HepG2 (cell line): Measurements from ENCODE around the gene MRPL36.

ENCODE experiments used
- TF ChIP-seq, protein P1 (sequence below): sonication (generic); formaldehyde crosslinking; IDR thresholded peaks from 2 replicates; pipeline ENCODE4 v1.5.0; 2020; ENCODE audit warnings: missing genetic modification reagents
- TF ChIP-seq, protein P2 (sequence below): sonication (generic); formaldehyde crosslinking; IDR thresholded peaks from 2 replicates; pipeline ENCODE4 v1.5.0; 2020; ENCODE audit warnings: mild to moderate bottlenecking, missing genetic modification reagents

DNA sequence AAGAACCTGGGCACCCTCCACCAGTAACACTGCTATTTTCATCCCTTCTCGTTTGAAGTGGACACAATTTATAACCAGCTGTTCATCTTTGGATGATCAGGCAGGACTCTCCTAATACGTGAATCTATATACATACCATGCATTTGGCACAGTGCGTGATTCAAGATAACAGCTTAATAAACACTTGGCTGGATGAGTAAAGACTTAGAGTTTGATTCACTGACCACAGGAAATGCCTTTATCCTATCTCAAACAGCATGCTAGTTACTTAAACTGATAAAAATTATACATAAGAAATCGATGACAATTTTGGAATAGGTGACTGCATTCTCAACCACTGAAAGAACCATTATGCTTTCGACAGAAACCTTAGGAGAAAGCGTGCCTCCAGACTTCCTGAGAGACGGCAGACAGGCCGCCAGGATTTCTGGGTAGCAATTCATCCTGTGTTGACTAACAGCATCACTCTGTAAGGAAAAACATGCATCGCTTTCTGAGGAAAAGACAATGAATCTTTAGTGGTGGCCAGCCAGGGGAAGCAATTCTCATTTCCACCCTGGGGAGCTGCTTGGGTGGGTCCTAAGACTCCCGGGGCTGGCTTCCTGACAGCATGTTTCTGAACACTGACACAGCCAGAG is 9.7 kb downstream of the MRPL36 start:
- TF ChIP-seq, protein P1, sequence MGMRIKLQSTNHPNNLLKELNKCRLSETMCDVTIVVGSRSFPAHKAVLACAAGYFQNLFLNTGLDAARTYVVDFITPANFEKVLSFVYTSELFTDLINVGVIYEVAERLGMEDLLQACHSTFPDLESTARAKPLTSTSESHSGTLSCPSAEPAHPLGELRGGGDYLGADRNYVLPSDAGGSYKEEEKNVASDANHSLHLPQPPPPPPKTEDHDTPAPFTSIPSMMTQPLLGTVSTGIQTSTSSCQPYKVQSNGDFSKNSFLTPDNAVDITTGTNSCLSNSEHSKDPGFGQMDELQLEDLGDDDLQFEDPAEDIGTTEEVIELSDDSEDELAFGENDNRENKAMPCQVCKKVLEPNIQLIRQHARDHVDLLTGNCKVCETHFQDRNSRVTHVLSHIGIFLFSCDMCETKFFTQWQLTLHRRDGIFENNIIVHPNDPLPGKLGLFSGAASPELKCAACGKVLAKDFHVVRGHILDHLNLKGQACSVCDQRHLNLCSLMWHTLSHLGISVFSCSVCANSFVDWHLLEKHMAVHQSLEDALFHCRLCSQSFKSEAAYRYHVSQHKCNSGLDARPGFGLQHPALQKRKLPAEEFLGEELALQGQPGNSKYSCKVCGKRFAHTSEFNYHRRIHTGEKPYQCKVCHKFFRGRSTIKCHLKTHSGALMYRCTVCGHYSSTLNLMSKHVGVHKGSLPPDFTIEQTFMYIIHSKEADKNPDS (CRISPR knock-in tag), result no peak
- TF ChIP-seq, protein P2, sequence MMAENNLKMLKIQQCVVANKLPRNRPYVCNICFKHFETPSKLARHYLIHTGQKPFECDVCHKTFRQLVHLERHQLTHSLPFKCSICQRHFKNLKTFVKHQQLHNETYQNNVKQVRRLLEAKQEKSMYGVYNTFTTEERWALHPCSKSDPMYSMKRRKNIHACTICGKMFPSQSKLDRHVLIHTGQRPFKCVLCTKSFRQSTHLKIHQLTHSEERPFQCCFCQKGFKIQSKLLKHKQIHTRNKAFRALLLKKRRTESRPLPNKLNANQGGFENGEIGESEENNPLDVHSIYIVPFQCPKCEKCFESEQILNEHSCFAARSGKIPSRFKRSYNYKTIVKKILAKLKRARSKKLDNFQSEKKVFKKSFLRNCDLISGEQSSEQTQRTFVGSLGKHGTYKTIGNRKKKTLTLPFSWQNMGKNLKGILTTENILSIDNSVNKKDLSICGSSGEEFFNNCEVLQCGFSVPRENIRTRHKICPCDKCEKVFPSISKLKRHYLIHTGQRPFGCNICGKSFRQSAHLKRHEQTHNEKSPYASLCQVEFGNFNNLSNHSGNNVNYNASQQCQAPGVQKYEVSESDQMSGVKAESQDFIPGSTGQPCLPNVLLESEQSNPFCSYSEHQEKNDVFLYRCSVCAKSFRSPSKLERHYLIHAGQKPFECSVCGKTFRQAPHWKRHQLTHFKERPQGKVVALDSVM (CRISPR knock-in tag), result no peak
